Inflammatory macrophage treated with lipopolysaccharide for 4 hours (primary cell): ENCODE data around the gene FCER2.

Source experiments
- DNase-seq: peaks from one replicate; pipeline ENCODE4 v3.0.0-alpha.2; 2020

FCER2 gene

GRCh38 chr19:7676376-7676775 lies 25.6 kb downstream of the FCER2 start:
- peak; percentile 87 for DNase-seq

GRCh38 chr19:7674010-7675005 lies 27.6 kb downstream of the FCER2 start:
- peak; percentile 98 for DNase-seq

GRCh38 chr19:7672522-7672921 lies 29.4 kb downstream of the FCER2 start:
- no peak for DNase-seq

GRCh38 chr19:7670790-7671189 lies 31.1 kb downstream of the FCER2 start:
- DNase-seq: no peak

- DNase-seq: peak; percentile 53
Observed at GRCh38 chr19:7670150-7670783, 31.7 kb downstream of the FCER2 start.

GRCh38 chr19:7669641-7670040 lies 32.3 kb downstream of the FCER2 start:
- no peak for DNase-seq

- DNase-seq: no peak
Observed at GRCh38 chr19:7668842-7669241, 33.1 kb downstream of the FCER2 start, which contains the start of gene RETN. Gene RETN (plus strand): TSS chr19:7669049. CDS start chr19:7669327, 278 bp downstream.

GRCh38 chr19:7665076-7665475 lies 36.9 kb downstream of the FCER2 start:
- no peak for DNase-seq

GRCh38 chr19:7663706-7664105 lies 38.2 kb downstream of the FCER2 start:
- DNase-seq: no peak

GRCh38 chr19:7662657-7663056 lies 39.3 kb downstream of the FCER2 start:
- no peak for DNase-seq

- DNase-seq: peak; percentile 34
Observed at GRCh38 chr19:7661744-7662538, 40.0 kb downstream of the FCER2 start.

GRCh38 chr19:7658219-7658686 lies 43.7 kb downstream of the FCER2 start:
- peak; percentile 92 for DNase-seq

- peak; percentile 98 for DNase-seq
Observed at GRCh38 chr19:7657131-7657751, 44.7 kb downstream of the FCER2 start.

GRCh38 chr19:7655581-7655980 lies 46.4 kb downstream of the FCER2 start:
- DNase-seq: peak; percentile 98

GRCh38 chr19:7654401-7654800 lies 47.5 kb downstream of the FCER2 start:
- DNase-seq: no peak

GRCh38 chr19:7652061-7652641 lies 49.8 kb downstream of the FCER2 start:
- peak; percentile 97 for DNase-seq

GRCh38 chr19:7650148-7650547 lies 51.8 kb downstream of the FCER2 start:
- no peak for DNase-seq

GRCh38 chr19:7648265-7649014 lies 53.5 kb downstream of the FCER2 start:
- DNase-seq: no peak

- no peak for DNase-seq
Observed at GRCh38 chr19:7647156-7647555, 54.8 kb downstream of the FCER2 start.

GRCh38 chr19:7646426-7646700 lies 55.6 kb downstream of the FCER2 start:
- DNase-seq: no peak

GRCh38 chr19:7645656-7646425 lies 56.1 kb downstream of the FCER2 start:
- DNase-seq: no peak
